Epithelial cell of prostate (primary cell): Measurements from ENCODE around the gene E2F2.
"Not testable (repeated sequence)": the region's sequence is repeated elsewhere in the genome, so short reads cannot be mapped to it uniquely, and the experiment has no call there.

Experiments used
- DNase-seq: peaks from one replicate; pipeline ENCODE4 v3.0.0-alpha.2; 2011; ENCODE audit warnings: low read depth, low spot score
- H3K27ac ChIP-seq: fragments of 450-650 bp; 2 replicates; pipeline ENCODE4 v1.5.1; 2017; ENCODE audit warnings: mild to moderate bottlenecking

The E2F2 gene

DNA sequence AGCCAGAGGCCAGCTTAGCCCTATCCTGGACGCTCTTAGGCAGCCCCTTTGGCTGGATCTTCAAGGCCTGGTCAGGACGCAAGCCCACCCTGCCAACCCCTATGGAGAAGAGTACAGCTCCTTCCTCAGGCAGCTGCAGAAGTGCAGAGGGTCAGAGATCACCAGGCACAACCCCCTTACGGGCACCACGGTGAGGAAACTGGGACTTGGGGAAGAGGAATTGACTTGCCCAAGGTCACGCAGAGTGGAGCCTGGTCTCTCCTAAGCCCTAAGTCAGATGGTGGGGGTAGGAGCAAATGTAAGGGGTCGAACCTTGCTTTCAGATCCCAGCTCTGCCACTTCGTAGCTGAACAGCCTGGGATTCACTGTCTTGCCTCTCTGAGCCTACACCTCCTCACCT lies 3.7 kb downstream of the E2F2 start:
- no peak for DNase-seq
- H3K27ac ChIP-seq: no peak overlapping the region

DNA sequence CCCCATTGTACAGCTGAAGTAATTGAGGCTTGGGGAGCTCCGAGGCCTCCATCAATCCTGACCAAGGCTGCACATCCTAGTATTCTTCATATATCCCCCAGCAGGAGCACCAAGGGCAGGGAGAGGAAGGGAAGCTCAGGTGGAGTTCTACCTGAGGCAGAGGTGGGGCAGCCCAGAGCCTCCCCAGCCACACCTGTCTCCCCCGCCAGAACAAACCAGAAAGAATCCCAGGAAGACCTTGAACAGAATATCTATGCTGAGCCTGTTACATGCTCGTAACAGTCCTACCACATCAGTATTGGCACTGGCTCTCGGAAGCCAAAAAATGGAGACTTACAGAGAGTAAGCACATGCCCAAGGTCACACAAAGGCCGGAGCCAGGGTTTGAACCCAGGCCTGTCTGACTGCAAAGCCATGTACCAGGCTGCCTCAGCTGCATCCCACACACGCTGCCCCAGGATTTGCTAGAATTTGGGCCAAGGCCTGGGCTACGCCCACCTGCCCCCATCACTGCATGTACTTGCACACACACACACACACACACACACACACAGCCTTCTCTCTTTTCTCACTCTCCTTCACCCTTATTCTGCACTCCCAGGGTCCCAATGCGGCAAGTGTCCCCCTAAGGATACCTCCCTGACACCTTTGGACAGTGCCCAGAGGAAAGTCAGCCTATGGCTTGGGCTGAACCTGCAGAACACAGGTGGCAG lies 4.5 kb downstream of the E2F2 start:
- H3K27ac ChIP-seq: no peak overlapping the region
- DNase-seq: no peak

DNA sequence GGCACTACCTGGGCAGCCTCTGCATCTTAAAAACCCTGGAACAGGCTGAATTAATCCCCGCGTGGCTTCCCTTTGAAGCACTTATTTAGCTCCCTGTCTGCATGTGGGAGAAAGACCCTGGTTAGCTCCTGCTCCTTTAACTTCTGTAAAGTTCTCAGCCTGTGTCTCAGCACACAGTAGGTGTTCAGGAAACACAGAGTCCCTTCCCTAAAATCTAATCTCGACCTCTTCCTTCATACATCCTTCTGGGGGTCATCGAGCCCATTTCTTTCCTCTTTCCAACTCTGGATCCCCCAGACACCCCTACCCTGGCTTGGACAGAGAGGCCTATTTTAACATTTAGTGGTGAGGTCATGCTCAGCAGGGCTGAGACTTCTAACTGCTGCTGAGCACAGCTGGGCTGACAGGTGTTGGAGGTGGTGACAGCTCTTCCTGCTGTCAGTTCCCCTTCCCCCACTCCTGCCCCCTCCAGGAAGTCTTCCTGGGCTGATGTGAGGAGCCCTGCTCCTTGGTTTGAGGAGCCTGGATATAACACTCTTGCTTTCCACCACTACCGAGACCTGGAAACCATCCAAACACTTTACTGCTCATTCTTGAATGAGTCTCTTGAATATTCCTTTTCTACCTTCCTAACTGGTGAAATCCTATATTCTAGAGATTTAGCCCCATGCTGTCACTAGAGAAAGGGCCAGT lies 5.3 kb downstream of the E2F2 start:
- H3K27ac ChIP-seq: no peak overlapping the region
- no peak for DNase-seq

DNA sequence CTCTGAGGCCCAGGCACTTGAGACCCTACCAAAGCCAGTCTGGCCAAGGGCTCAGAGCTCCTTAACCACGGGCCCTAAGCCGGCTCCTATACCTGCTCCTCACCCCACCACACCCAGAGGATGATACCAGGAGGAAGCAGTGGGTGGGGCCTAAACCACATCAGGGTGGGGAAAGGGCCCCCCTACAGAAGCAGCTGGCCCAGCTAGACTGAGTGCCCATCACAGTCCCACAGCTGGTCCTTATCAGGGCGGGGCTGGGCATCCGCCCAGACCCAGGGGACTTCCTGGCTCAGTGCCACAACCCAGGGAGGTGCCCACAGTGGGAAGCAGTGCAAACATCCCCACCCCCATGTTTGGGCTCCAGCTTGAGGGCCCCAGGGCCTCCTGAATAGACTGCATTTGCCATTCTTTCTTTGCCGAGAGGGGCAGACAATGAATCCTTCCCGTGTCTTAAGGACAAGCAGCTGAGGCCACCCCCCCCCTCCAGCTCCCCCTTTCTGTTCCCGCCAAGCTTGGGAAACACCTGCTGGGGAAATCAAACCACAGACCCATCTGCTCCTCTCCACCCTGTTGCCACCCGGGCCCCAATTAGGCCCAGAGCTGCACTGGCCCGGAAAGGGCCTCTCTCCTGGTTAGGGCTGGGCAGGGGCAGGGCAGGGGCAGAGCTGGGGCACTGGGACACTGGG lies 6.2 kb downstream of the E2F2 start:
- H3K27ac ChIP-seq: no peak overlapping the region
- no peak for DNase-seq

DNA sequence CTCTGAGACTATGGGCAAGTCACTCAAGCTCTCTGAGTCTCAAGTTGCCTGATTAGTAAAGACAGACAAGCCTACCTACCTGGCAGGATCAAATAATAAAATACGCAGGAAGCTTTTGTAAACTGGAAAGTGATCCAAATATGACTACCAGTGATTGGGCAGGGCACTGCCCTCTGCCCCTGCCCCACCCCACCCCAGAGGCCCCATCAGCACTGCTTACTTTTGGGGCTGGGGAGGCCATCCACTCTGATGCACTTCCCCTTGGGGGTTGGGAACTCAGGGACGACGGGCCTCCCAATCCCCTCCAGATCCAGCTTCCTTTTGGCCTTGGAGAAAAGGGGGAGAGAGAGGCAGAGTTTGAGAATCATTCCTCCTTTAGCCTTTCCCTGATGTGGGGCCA lies 6.9 kb downstream of the E2F2 start:
- H3K27ac ChIP-seq: no peak overlapping the region
- no peak for DNase-seq

DNA sequence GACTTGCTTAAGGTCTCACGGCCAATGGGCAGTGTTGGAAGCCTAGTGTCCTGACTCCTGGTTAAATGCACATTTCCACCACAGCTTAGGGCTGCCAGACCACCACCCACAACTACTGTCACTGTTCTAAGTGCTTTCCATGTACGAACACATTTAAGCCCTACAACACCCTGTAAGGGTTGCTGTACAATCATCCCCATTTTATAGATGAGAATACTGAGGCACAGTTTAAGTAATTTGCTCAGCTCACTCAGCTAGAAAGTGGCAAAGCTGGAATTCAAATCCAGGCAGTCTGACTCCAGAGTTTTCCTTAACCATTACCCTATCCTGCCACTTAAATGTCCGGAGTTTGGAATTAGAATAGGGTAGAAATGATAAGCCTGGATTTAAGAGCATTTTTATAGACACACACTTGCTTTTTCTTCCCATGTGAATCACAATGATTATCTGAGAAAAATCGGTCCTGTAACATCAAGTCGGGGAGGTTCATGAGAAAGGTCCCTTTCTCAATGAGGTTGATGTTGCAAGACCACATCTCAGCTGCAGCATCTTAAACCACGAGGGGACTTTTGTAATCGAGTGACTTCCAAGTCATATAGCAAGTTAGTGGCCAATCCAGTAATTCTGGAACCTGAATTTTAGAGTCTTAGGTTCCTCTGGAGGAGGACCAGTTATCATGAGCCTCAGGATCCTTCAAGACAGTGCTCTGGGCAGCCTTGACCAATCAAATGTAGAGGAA lies 8.6 kb downstream of the E2F2 start:
- no peak for DNase-seq
- H3K27ac ChIP-seq: no peak overlapping the region

DNA sequence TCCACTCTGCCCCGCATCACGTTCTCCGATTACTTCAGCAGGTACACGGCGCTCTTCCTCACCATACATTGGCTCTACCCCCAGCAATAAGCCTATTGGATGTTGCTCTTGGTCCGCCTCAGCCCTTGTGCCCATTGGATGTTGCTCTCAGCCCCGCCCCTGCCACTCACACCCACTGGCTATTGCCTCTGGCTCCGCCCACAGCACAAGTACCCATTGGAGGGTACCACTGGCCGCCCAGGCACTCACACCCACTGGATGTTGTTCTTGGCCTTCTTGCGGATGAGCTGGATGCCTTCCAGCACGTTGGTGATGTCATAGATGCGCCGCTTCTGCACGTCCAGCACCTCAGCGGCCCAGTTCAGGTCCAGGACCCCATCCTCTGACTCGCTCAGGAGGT lies 9.4 kb downstream of the E2F2 start:
- no peak for DNase-seq
- no peak overlapping the region for H3K27ac ChIP-seq

DNA sequence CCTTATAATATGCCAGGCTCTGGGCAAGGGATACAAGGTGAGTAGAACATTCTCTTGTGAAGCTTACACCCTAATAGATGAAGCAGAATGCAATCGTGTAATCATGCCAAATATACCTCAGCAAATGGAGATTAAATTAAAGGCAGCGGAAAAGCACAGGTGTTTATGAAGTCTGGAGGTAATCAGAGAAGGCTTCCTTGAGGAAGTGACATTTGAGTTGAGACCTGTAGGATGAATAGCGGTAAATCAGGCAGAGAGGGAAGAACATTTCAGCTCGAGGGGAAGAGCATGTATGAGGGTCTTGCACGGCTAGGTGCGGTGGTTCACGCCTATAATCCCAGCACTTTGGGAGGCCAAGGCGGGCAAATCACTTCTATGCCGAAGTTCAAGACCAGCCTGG lies 13.5 kb downstream of the E2F2 start:
- DNase-seq: no peak
- H3K27ac ChIP-seq: no peak overlapping the region

DNA sequence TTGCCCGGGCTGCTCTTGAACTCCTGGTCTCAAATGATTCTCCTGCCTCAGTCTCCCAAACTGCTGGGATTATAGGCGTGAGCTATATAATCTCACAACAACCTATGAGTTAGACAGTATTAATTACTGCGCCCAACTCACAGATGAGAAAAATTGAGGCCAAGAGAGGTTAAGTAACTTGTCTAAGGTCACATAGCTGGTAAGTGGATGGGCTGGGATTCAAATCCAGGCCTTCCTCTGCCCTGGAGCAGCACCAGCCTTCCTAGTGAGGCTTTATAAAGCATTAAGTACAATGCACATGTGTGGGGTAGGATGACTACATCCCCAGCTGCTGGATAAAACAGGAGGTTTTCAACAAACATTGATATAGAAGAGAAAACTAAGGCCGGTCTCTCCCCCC lies 15.1 kb downstream of the E2F2 start:
- no peak for DNase-seq
- H3K27ac ChIP-seq: no peak overlapping the region

DNA sequence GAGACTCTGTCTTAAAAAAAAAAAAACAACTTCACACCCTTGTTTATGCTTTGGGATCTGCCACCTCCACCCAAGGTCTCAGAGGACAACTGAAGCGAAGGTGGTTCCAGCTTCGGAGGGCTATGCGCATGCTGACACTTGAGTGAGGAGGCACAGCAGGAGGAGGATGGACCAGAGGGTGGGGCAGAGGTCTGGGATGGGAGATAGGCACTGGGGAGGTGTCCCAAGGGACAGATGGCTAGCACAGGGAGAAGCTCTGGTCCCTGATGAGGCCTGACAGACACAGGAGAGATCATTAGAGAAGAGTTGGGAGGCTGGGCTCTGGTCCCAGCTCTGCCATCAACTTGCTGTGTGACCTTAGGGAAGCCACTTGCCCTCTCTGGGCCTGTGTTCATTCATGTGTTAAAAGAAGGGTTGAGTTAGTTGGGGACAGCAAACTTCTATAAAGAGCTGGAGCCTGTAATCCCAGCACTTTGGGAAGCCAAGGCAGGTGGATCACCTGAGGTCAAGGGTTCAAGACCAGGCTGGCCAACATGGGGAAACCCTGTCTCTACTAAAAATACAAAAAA lies 16.8 kb downstream of the E2F2 start:
- DNase-seq: no peak
- no peak overlapping the region for H3K27ac ChIP-seq

DNA sequence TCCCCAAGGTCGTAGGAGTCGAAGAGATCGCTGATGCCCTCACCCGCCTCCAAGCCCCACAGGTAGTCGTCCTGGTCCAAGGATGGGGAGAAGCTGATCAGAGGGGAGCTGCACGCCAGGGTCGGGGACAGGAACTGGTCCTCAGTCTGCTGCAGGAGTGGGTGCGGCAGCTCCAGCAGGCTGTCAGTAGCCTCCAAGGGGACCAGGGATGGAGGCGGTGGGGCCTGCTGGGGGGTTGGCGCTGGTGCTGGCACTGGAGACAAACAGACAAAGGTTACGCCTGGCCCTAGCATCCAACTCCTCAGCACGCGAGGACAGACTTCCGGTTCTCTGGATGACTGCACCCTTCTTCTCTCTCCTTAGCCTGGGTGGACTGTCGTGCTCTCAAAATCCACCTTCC lies 21.1 kb downstream of the E2F2 start:
- no peak overlapping the region for H3K27ac ChIP-seq
- no peak for DNase-seq

DNA sequence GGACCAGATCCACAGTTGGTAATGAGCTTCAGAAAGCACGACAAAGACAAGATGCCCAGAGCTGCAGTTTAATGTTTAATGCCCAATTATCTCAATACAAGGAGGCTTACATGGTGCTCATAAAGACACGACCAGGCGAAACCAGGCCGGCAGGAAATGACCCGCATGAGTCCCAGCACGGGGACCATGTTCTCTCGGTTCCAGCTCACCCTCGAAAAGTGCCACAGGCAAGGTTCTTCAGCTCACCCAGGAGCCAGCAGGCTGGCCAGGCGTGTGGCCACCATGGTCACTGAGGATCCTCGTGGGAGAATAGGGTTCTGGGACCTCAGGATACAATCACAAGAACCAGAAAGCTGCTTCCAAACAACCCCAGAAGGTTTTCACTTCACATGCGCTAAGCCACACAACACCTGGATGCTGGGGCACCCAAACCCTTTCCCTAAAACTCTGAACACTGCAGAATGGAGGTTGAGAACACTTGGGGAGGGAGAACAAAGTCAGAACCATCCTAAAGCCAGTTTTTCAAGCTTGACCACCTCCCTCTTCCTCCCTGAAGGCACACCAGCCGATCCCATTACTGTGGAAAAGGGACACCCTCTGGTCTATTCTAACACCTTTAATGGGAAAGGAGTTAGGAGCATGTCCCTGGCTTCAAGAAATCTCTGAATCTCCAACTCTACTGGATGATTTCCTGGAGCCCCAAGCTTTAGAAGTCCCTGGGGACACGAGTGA lies 24.5 kb downstream of the E2F2 start:
- H3K27ac ChIP-seq: no peak overlapping the region
- no peak for DNase-seq

DNA sequence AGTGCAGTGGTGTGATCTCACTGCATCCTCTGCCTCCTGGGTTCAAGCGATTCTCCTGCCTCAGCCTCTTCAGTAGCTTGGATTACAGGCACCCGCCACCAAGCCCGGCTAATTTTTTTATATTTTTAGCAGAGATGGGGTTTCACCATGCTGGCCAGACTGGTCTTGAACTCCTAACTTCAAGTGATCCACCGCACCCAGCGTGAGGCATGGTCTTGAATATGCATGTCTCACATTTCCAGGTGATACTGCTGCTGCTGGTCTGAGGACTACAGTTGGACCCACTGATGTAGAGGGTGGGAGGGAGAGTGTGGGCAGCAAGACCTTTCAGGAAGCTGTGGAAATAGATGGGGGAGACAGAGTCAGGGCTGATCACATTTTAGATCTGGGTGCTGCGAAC lies 25.2 kb downstream of the E2F2 start:
- no peak for DNase-seq
- no peak overlapping the region for H3K27ac ChIP-seq

DNA sequence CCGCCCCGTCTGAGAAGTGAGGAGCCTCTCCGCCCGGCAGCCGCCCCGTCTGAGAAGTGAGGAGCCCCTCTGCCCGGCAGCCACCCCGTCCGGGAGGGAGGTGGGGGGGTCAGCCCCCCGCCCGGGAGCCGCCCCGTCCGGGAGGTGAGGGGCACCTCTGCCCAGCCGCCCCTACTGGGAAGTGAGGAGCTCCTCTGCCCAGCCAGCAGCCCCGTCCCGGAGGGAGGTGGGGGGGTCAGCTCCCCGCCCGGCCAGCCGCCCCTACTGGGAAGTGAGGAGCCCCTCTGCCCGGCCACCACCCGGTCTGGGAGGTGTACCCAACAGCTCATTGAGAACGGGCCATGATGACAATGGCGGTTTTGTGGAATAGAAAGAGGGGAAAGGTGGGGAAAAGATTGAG lies 26.9 kb downstream of the E2F2 start:
- not testable (repeated sequence) for DNase-seq, H3K27ac ChIP-seq

DNA sequence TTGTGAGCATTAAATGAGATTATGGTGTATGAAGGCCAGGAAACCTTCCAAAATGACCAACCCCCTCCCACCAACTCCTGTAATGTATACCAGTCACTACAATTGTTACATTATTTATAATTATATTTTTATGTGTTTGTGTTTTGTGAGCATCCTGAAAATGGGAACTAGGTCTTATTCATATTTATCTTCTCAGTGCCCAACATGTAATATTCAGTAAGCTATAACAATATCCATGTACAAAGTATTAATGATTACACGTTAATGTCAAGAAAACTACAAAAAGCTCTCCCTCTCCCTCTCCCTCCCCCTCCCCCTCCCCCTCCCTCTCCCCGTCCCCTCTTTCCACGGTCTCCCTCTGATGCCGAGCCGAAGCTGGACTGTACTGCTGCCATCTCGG lies 28.1 kb downstream of the E2F2 start:
- no peak for DNase-seq

DNA sequence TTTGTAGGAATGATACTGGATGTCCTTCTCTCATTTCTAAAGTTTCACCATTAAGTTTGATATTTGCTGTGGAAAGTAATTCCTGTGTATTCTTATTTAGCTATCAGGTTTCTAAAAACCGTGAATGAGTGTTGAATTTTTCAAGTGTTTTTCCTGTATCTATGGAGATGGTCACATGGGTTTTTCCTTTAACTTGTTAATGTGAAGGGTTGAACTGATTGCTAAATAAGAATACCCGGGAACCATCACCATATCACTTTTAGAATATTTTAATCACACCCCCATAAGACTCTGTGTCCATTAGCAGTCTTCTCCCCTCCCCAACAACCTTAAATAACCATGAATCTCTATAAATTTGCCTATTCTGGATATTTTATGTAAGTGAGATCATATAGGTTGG lies 30.6 kb downstream of the E2F2 start:
- no peak overlapping the region for H3K27ac ChIP-seq
- no peak for DNase-seq

More for the DNA sequence above, 28.1 kb downstream of the E2F2 start:
- H3K27ac ChIP-seq: no peak overlapping the region

DNA sequence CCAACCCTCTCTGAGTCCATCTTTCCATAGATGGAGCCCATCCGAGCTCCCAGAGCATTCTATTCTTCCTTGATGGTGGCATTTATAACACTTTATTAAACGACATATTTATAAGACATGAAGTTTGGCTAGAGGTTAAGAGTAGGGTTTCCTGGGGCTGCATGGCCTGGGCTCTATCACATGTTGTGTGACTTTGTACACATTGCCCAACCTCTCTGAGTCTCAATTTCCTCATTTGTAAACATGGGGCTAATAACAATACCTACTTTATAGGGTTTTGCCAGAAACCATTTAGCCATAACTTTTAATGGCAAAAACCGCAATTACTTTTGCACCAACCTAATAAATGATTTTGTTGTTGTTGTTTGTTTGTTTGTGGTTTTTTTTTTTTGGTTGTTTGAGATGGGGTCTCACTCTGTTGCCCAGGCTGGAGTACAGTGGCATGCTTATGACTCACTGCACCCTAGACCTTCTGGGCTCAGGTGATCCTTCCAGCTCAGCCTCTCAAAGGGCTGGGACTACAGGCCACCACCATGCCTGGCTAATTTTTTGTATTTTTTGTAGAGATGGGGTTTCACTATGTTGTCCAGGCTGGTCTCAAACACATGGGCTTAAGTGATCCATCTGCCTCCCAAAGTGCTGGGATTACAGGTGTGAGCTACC lies 33.1 kb downstream of the E2F2 start:
- no peak overlapping the region for H3K27ac ChIP-seq
- DNase-seq: no peak

DNA sequence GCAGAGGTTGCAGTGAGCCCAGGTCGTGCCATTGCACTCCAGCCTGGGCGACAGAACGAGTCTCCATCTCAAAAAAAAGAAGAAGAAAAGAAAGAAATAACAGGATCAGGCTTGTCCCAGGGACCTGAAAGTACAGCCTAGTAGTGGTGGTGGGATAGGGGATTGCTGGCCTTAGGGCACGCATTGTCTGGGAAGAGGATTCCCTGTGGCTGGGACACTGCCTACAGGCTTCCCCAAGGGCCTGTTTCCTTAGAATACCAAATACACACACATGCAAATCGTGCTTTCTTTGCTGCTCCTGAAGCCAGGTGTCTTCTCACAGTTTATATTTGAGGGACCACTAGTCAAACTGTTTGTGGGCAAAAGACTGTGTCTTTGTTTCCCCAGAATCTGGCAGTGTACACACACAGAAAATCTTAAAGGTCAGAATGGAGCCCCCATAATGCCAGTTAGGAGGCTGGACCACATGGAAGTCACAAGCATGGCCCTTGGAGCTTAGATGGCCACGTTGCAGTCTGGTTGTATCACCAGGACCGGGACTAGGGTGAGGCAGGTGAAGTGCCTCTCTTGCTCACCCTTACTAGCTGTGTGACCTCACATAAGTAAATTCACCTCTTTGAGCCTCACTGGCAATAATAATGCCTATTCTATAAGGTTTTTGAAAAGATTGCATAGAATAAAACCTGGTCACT lies 34.4 kb downstream of the E2F2 start:
- no peak overlapping the region for H3K27ac ChIP-seq
- DNase-seq: no peak

DNA sequence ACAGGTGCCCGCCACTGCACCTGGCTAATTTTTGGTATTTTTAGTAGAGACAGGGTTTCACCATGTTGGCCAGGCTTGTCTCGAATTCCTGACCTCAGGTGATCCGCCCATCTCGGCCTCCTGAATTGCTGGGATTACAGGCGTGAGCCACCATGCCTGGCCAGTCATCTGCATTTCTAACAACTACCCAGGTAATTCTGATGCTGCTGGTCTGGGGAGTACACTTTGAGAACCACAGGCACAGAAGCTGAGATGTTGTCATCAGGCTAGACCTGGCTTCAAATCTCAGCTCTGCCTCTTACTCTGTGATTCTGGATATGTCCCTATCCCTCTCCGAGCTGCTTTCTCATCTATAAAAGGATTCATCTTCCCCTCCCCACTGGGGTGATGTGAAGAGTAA lies 36.2 kb downstream of the E2F2 start:
- DNase-seq, H3K27ac ChIP-seq: not testable (repeated sequence)
